Breast epithelium (tissue), 4 donors: ENCODE data around the gene NR2F2. TPM values are rescaled to one million over a fixed set of nuclear protein-coding genes. Genes with fewer than 3 reads are reported as not detected.

ENCODE experiments used
- DNase-seq, 2 donors: peaks; one replicate each; pipeline ENCODE4 v3.0.0-alpha.2; 2019; ENCODE audit warnings: low spot score in 2 of 2
- H3K27ac ChIP-seq, 2 donors: fragments of 200-600 bp; sonication (generic) in 1 of 2; one replicate each; pipeline ENCODE4 v1.5.1; 2016 to 2019; ENCODE audit warnings: mild to moderate bottlenecking in 1 of 2
- H3K27me3 ChIP-seq, 2 donors: fragments of 200-600 bp; sonication (generic) in 1 of 2; one replicate each; pipeline versions ENCODE4 v1.5.1 to v1.6.0; 2017 to 2019; ENCODE audit warnings: control low read depth in 1 of 2, mild to moderate bottlenecking in 1 of 2
- H3K36me3 ChIP-seq: fragments of 200-600 bp; one replicate; pipeline ENCODE4 v1.5.1; 2019
- H3K4me1 ChIP-seq, 2 donors: fragments of 200-600 bp; sonication (generic); one replicate each; pipeline ENCODE4 v1.5.1; 2016 to 2019; ENCODE audit warnings: control low read depth in 1 of 2
- H3K4me3 ChIP-seq, 3 donors: fragments of 200-600 bp; sonication (generic); 1 replicate in 2 of 3; 2 replicates in 1 of 3; pipeline ENCODE4 v1.5.1; 2016 to 2019; ENCODE audit warnings: mild to moderate bottlenecking in 3 of 3, moderate library complexity in 2 of 3
- H3K9me3 ChIP-seq, 2 donors: fragments of 200-600 bp; sonication (generic) in 1 of 2; one replicate each; pipeline ENCODE4 v1.5.1; 2016 to 2019; ENCODE audit warnings: control low read depth in 1 of 2
- POLR2A ChIP-seq: fragments of 450-650 bp; IDR thresholded peaks from one replicate; pipeline ENCODE4 v1.6.1; 2016; ENCODE audit warnings: antibody characterized with exemption, mild to moderate bottlenecking, moderate library complexity
- POLR2AphosphoS5 ChIP-seq, 3 donors: sonication (generic); formaldehyde crosslinking; IDR thresholded peaks; one replicate each; pipeline ENCODE4 v1.6.1; 2017; ENCODE audit warnings: antibody characterized with exemption in 3 of 3
- intact Hi-C: fragments of 100-400 bp; cut with DNase I; formaldehyde crosslinking; loops from one replicate; pipeline ENCODE4 v1.15.1; 2023; ENCODE audit warnings: low total_unique reads
- total RNA-seq, 3 donors: library from RNA; depleted of rRNA; stranded (reverse); fragments of >200 nt; gene quantifications; one replicate each; pipeline ENCODE4 v1.1.0, GENCODE V29; 2016
- TF ChIP-seq, protein P1 (sequence below), 3 donors: fragments of 450-650 bp; IDR thresholded peaks; one replicate each; pipeline ENCODE4 v1.5.1; 2016 to 2017; ENCODE audit warnings: antibody characterized with exemption in 3 of 3, mild to moderate bottlenecking in 3 of 3, moderate library complexity in 3 of 3

Gene NR2F2
- total RNA-seq, 3 donors from 2014 or later: 13.2 to 22.9 (median 13.6) TPM

- TF ChIP-seq, protein P1, sequence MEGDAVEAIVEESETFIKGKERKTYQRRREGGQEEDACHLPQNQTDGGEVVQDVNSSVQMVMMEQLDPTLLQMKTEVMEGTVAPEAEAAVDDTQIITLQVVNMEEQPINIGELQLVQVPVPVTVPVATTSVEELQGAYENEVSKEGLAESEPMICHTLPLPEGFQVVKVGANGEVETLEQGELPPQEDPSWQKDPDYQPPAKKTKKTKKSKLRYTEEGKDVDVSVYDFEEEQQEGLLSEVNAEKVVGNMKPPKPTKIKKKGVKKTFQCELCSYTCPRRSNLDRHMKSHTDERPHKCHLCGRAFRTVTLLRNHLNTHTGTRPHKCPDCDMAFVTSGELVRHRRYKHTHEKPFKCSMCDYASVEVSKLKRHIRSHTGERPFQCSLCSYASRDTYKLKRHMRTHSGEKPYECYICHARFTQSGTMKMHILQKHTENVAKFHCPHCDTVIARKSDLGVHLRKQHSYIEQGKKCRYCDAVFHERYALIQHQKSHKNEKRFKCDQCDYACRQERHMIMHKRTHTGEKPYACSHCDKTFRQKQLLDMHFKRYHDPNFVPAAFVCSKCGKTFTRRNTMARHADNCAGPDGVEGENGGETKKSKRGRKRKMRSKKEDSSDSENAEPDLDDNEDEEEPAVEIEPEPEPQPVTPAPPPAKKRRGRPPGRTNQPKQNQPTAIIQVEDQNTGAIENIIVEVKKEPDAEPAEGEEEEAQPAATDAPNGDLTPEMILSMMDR (IDR thresholded peaks at IDR 0.05): no peak
- TF ChIP-seq POLR2AphosphoS5 (IDR thresholded peaks at IDR 0.05) (no peak), POLR2A (no peak)
- no peak for DNase-seq
- H3K4me1 ChIP-seq: peaks cover 0 to 4% of the 10 kb centered on the region in 2 donors
- no peaks in the 10 kb centered on the region for H3K27me3 ChIP-seq
- intact Hi-C loops: no loop called here
- H3K27ac ChIP-seq: peak overlapping the region; percentile 89 to 93
- peak overlapping the region in 2 of 3 donors; percentile 34 to 89 for H3K4me3 ChIP-seq
- no peaks in the 10 kb centered on the region for H3K9me3 ChIP-seq
- H3K36me3 ChIP-seq: no peaks in the 10 kb centered on the region
Measured at GRCh38 chr15:96348112-96349027, 17.9 kb downstream of the NR2F2 start.

DNA sequence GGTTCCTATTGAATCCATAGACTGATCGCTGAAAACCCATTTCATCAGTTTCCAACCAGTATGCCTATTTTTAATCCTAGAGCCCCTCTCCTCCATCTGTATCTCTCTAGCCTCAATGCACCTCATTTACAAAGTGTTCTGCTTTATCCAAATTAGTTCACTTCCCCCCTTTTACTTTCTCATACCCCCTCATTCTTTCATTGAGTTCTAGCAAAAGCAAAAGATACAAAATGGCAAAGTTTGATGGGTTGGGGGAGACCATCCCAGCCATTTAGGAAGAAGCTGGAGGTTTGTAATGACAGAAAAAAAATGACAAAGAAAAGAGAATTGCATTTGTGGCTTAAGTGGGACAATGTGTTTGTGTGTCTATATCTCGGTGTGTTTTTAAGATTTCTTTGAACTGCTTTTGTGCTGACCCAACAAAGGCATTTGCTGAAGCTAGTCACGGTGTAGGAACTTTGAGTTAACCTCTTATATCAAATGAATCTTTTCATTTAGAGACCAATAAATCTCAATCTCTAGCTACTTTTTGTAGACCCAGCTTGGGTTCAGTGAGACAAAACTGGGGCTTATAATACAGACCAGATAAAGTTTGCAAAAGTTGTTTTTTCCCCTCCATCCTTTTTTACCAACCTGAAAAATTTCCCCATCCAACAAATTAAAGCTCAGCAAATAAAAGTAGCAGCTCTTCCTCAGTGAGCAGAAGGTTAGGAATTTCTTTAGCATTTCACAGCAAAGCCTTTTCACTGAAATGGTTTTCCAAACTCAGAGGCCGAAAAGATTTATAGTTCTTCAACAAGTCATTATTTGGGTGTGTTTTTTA lies 18.7 kb downstream of the NR2F2 start:
- Histone ChIP-seq H3K4me3 (no peak overlapping the region), H3K9me3 (no peaks in the 10 kb centered on the region), H3K4me1 (peaks cover 0 to 4% of the 10 kb centered on the region in 2 donors), H3K27me3 (peaks cover 0 to 4% of the 10 kb centered on the region in 2 donors), H3K36me3 (no peaks in the 10 kb centered on the region), H3K27ac (peak overlapping the region; percentile 33 to 89)
- no peak for TF ChIP-seq POLR2A
- TF ChIP-seq, protein P1 (IDR thresholded peaks at IDR 0.05): no peak
- TF ChIP-seq POLR2AphosphoS5 (IDR thresholded peaks at IDR 0.05): no peak
- DNase-seq: no peak
- intact Hi-C loops: no loop called here

- intact Hi-C loops: no loop called here
- Histone ChIP-seq H3K27ac (peak overlapping the region; percentile 33 to 89), H3K27me3 (peaks cover 0 to 4% of the 10 kb centered on the region in 2 donors), H3K36me3 (no peaks in the 10 kb centered on the region), H3K4me1 (peaks cover 0 to 4% of the 10 kb centered on the region in 2 donors), H3K4me3 (no peak overlapping the region), H3K9me3 (no peaks in the 10 kb centered on the region)
- TF ChIP-seq, protein P1 (IDR thresholded peaks at IDR 0.05): no peak
- no peak for TF ChIP-seq POLR2A
- TF ChIP-seq POLR2AphosphoS5 (IDR thresholded peaks at IDR 0.05): no peak
- no peak for DNase-seq
Measured at GRCh38 chr15:96349857-96350720, 19.6 kb downstream of the NR2F2 start.

GRCh38 chr15:96350934-96351724 lies 20.6 kb downstream of the NR2F2 start:
- H3K36me3 ChIP-seq: no peaks in the 10 kb centered on the region
- H3K9me3 ChIP-seq: no peaks in the 10 kb centered on the region
- no peak overlapping the region for H3K4me3 ChIP-seq
- H3K27ac ChIP-seq: peak overlapping the region in 1 of 2 donors; percentile 92
- peaks cover 0 to 4% of the 10 kb centered on the region in 2 donors for H3K4me1 ChIP-seq
- intact Hi-C loops: no loop called here
- H3K27me3 ChIP-seq: peaks cover 0 to 13% of the 10 kb centered on the region in 2 donors
- TF ChIP-seq POLR2AphosphoS5 (IDR thresholded peaks at IDR 0.05) (no peak), POLR2A (no peak)
- TF ChIP-seq, protein P1 (IDR thresholded peaks at IDR 0.05): no peak
- DNase-seq: no peak
